HL-60/S4 treated with retinoic acid at 250 ng/mL for 4 days and 3 days (cell line): ENCODE data around the gene FMNL3.

Source experiments
- in situ Hi-C: fragments of 300-500 bp; cut with MboI; formaldehyde crosslinking; loops from 2 replicates; pipeline ENCODE4 v1.7.0; 2022; ENCODE audit warnings: low sequenced_read_pairs

Gene FMNL3

DNA sequence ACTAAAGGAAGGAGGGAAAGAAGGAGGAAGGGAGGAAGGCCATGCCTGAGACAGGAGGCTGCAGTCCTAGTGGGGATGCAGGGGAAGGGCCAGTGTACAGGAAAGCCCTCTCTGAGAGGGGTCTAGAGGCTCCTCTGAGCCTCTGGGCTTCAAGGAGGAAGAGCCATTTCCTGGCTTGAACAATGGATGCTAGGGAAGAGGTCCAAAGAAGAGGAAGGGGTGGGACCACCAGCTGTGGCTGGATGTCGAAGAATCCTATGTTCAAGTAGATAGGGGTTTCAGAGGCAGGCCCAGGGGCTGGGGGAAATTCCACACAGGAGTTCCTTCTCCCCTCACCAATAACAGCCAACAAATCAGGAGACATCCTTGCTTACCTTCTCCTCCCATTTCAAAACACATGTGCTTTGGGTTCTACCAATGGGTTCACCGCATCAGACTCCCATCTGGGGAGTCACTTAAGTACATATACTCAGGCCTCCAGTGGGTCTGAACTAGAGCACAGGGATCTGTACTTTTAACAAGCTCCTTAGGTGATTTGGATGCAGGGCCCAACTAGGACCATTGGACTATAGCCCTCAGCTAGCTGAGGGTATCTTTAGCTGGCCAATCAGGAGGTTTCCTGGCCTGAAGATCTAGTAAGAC, 51.5 kb downstream of the FMNL3 start:
- in situ Hi-C loops = no loop called here

- in situ Hi-C loops = no loop called here
Observed at GRCh38 chr12:49654715-49655114, 52.5 kb downstream of the FMNL3 start.

GRCh38 chr12:49652921-49653520, 54.2 kb downstream of the FMNL3 start:
- in situ Hi-C loops = no loop called here

DNA sequence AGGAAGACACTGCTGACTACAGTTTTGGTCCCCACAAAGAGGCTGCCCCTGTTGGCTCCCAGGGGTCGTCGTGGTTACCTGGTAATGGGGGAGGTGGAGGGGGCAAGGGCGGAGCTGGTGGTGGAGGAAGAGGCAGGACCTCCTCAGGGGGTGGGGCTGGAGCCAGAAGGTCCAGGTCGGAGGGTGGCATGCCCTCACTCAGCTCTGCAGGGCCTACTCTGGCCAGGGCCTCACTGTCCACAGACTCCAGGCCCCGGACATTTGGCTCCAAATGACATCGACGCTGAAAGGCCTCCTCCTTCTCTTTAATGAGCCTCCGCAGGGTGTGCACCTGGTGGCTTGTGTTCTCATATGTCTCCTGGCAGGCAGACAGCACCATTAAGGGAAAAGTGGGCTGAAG, 55.4 kb downstream of the FMNL3 start:
- in situ Hi-C loops = no loop called here

GRCh38 chr12:49649892-49650291, 57.3 kb downstream of the FMNL3 start:
- in situ Hi-C loops = loop anchor here (10.0 kb wide), 1 partner anchor 185 kb away; no protein-coding TSS in a partner anchor

DNA sequence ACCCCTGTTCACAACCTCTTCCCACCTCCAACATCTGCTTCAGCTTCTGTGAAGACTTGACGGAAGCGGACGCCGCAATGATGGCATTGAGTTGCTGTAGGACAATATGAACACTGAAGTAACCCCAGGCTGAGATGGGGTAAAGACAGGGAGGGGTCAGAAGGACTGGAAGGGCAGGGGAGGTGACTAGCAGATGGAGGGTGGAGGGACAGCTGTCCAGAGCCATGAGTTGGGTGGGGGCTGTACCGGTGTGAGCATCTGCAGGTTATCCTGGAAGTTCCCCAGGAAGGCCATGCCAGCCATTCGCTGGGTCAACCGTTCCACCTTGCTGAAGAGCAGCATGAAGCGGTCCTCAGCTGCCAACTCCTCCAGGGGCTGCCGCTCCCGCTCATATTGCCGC, 57.8 kb downstream of the FMNL3 start:
- in situ Hi-C loops = loop anchor here (10.0 kb wide), 1 partner anchor 185 kb away; no protein-coding TSS in a partner anchor

DNA sequence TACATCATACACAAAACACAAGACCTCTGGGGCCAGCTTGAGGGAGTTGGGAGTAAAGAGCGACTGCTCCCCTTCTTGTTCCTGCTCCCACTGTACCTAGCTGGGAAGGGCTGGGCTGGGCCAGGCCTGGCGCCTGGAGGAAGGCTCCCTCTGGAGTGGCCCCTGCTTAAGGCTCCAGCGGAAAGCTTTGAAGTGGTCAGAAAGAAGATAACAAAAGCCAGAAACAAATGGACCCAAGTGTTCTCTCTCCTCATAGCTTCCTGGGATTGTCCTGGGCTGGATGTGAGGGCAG, 58.5 kb downstream of the FMNL3 start:
- in situ Hi-C loops = loop anchor here (10.0 kb wide), 1 partner anchor 186 kb away; no protein-coding TSS in a partner anchor

GRCh38 chr12:49647827-49648711, 59.1 kb downstream of the FMNL3 start:
- in situ Hi-C loops = loop anchor here (10.0 kb wide), 1 partner anchor 187 kb away; no protein-coding TSS in a partner anchor

DNA sequence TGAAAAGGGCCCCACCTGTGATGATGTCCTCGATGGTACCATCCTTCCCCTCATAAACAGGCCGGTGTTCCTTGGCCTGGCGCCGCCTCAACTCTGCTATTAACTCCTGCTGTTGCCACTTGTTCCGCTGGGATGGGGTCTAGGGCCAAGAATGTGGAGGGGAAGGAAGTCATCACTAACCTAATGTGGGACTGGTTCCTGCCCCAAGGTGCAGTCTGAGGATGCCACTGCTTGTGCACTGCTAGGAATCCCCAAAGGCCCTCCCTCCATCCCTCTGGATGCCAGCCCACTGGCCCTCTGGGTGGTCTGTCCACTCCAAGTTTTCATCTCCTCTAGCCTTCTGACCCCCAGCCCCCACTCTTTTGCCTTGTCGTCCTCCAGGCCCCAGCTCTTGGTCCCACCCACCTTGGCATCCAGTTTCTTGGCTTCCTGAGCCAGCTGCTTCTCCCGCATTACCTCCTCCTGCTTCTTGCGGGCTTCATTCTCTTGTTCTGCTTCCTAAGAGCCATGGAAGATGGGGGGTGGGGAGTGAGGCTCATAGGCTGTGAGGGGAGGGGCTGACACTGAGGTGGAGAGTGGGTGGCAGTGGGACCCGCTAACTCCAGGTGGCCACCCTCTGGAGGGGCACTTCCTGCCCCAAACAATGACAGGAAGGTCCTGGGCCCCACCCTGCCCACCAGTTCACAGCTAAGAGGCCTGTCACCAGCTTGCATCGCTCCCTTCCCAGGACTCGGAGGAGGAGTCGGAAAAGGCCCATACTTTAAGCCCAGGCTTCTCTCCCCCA, 60.1 kb downstream of the FMNL3 start:
- in situ Hi-C loops = loop anchor here (10.0 kb wide), 1 partner anchor 188 kb away; no protein-coding TSS in a partner anchor

DNA sequence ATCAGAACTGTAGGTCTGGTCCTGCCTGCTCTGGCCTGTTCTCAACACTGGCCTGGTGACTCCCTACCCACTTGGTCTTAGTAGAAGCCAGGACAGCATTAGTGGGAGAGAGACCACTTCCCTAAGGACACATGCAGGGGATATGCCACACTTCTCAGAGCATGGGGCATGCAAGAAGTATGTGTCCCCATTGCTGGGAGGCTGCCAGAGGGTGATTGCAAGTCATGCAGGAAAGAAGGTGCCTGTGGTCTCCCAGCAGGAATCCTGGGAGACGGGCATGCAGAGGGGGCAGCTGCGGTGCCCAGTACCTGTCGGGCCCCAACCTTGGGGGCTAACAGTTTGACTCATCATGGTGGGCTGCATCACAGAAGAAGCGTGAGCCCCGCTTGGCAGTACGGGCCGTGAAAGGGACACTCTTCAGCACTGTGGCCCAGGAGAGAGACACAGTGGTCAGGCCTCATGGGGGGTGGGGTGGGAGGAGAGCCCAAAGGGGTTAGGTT, 60.8 kb downstream of the FMNL3 start:
- in situ Hi-C loops = loop anchor here (10.0 kb wide), 1 partner anchor 188 kb away; no protein-coding TSS in a partner anchor

DNA sequence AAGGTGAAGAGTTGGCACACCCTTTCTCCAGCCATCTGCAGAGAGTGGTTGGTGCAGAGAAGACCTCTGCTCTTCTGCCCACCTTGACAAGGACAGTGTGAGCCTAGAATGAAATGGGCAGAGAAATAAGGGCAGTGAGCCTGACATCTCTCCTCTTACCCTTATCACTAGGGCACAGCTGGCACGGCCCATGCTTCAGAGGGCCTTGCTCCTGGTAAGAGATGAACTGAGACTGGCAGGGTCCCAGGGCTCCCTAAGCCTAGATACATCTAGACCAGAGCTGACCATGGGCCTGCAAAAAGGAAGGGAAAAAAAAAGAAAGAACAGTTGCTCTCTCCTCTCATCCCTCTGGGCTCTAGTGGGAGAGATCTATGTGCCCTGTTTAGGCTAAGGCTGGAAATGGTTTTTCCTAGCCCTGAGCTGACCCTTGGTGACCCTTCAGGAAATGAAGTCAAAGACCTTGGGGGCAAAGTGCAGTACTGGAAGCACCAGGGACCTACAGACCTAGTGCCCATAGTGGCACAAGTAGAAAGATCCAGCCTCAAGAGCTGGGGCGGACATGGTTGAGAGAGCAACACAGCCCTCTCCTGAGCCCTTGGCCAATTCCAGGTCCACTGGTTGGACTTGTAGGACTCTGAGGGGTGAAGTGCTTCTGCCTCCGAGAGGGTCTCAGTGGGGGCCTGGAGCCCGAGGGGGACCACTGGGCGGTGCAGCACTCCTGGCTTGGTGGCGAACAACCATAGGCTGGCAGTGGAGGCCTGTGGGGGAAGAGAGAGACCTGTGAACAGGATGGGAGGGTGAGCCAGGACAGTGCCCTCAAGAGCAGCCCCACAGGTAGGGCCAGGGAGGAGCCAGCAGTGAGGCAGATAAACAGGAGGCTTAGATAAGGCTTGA, 61.8 kb downstream of the FMNL3 start:
- in situ Hi-C loops = loop anchor here (10.0 kb wide), 1 partner anchor 189 kb away; no protein-coding TSS in a partner anchor

DNA sequence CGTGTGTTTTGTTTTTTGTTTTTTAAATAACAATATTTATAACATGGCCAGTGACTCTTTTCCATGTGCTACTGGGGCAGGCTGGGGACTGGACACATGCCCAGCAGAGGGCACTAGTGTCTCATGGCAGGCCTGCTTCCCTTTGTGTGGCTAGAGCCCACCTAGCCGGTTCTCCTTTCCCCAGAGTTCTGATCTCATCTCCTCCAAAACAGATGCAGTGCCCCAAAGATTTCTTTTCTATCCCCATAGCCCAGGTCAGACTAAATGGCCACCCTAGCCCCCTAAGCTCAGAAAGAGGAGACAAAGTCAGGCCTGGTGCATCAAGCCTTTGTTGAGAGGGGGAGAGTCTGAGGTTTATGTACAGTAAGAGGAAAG, 62.6 kb downstream of the FMNL3 start:
- in situ Hi-C loops = loop anchor here (5.0 to 10.0 kb wide), 2 partner anchors 68 to 190 kb away; no protein-coding TSS in a partner anchor

- in situ Hi-C loops = loop anchor here (5.0 to 10.0 kb wide), 2 partner anchors 68 to 191 kb away; no protein-coding TSS in a partner anchor
Observed at GRCh38 chr12:49643961-49644619, 63.1 kb downstream of the FMNL3 start.

DNA sequence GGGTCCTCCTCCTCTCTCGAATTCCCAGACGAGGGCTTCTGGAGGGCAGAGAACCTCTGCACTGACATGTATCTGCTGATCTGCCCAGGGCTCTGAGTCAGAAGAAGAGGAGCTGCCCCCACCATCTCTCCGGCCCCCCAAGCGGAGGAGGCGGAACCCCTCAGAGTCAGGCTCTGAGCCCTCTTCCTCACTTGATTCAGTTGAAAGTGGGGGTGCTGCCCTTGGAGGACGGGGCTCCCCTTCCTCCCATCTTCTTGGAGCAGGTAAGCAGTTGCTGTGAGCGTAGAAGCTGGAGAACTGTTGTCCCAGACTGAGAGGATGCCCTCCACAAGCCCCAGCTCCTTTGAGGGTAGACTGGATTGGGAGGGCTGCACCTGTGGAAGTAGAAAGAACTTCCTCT, 64.1 kb downstream of the FMNL3 start:
- in situ Hi-C loops = loop anchor here (5.0 to 10.0 kb wide), 2 partner anchors 69 to 192 kb away; no protein-coding TSS in a partner anchor

DNA sequence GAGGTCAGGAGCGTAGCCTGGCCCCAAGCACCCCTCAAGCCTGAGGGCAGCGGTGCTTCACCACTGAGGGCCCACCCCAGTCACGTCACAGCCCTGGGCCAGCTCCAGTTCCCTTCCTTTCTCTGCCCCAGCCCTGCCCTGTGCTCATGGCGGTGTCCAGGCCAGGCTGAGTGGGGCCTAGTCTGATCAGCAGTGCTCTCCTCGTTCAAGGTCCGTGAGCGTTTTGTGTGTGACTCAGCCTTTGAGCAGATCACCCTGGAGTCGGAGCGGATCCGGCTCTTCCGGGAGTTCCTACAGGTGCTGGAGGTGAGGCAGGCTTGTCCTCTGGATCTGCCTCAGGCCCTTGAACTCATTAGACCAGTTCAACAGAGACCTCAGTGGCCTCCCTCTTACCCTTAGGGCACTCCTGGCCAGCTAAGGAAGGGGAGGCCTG, 64.8 kb downstream of the FMNL3 start:
- in situ Hi-C loops = loop anchor here (5.0 to 10.0 kb wide), 2 partner anchors 70 to 192 kb away; no protein-coding TSS in a partner anchor

DNA sequence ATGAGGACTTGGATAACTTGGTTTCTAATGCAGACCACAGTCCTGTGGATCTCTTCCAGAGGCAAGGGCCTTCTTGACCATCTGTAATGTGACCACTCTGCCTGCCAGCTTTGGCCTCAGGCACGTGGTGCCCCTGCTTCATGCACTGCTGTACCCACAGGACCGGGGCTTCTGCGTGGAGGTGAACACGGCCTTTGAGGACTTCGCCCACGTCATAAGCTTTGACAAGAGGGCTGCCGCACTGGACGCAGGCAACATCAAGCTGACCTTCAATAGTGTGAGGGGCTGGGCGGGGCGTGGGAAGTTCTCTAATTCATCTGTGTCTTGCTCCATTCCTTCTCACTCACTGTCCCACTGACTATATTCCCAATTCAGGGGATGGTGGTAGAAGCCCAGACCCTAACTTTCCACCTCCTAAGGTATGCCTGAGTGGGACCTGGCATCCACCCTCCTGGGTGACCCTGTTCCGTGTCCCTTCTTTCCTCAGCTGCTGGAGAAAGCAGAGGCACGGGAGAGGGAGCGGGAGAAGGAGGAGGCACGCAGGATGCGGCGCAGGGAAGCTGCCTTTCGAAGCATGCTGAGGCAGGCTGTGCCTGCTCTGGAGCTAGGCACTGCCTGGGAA, 65.3 kb downstream of the FMNL3 start:
- in situ Hi-C loops = loop anchor here (5.0 to 10.0 kb wide), 2 partner anchors 70 to 193 kb away; no protein-coding TSS in a partner anchor

GRCh38 chr12:49636979-49637755, 70.0 kb downstream of the FMNL3 start:
- in situ Hi-C loops = no loop called here
